GM13976 (cell line): ENCODE measurements around the gene TRANK1.

Experiments used
- DNase-seq: peaks from one replicate; pipeline ENCODE4 v3.0.0; 2012; ENCODE audit warnings: low spot score
- CTCF ChIP-seq: IDR thresholded peaks from 2 replicates; pipeline ENCODE4 v1.5.1; 2012; ENCODE audit warnings: borderline replicate concordance, mild to moderate bottlenecking; ENCODE audit not compliant: insufficient read depth; ENCODE audit errors: extremely low read depth, missing control alignments, control extremely low read depth
- in situ Hi-C: fragments of 300-500 bp; cut with MboI; formaldehyde crosslinking; loops from one replicate; pipeline ENCODE4 v1.12.0; 2022; ENCODE audit warnings: low sequenced_read_pairs, mixed read lengths, inconsistent platforms; ENCODE audit not compliant: unreplicated experiment

The TRANK1 gene

GRCh38 chr3:36786921-36787890 is 157.6 kb downstream of the TRANK1 start:
- no peak for DNase-seq
- in situ Hi-C loops = no loop called here
- no peak for TF ChIP-seq CTCF

GRCh38 chr3:36784138-36784635 is 160.7 kb downstream of the TRANK1 start:
- no peak for TF ChIP-seq CTCF
- in situ Hi-C loops = no loop called here
- DNase-seq = no peak

- no peak for DNase-seq
- in situ Hi-C loops = no loop called here
- TF ChIP-seq CTCF = no peak
These were observed 167.2 kb downstream of the TRANK1 start for GRCh38 chr3:36777424-36778218.
